Glutamatergic neuron (in vitro differentiated cells): ENCODE measurements around the gene CD207. TPM values are rescaled to one million over a fixed set of nuclear protein-coding genes. Genes with fewer than 3 reads are reported as not detected.
"Not testable (repeated sequence)": the region's sequence is repeated elsewhere in the genome, so short reads cannot be mapped to it uniquely, and the experiment has no call there.

Experiments
- DNase-seq: peaks from one replicate; pipeline ENCODE4 v3.0.0; 2022
- H3K27ac Mint-ChIP-seq: one replicate; pipeline ENCODE4 v1.8.0; 2020; ENCODE audit warnings: mild to moderate bottlenecking, mixed read lengths, inconsistent platforms; ENCODE audit not compliant: unreplicated experiment
- H3K27me3 Mint-ChIP-seq: one replicate; pipeline ENCODE4 v1.8.0; 2020; ENCODE audit warnings: mild to moderate bottlenecking, moderate library complexity, mixed read lengths, inconsistent platforms; ENCODE audit not compliant: unreplicated experiment
- H3K36me3 Mint-ChIP-seq: one replicate; pipeline ENCODE4 v1.8.0; 2020; ENCODE audit warnings: mild to moderate bottlenecking, mixed read lengths, inconsistent platforms; ENCODE audit not compliant: unreplicated experiment
- H3K4me1 Mint-ChIP-seq: one replicate; pipeline ENCODE4 v1.8.0; 2020; ENCODE audit warnings: mild to moderate bottlenecking, low read depth, mixed read lengths, inconsistent platforms; ENCODE audit not compliant: unreplicated experiment
- H3K4me3 Mint-ChIP-seq: one replicate; pipeline ENCODE4 v1.8.0; 2020; ENCODE audit warnings: mild to moderate bottlenecking, mixed read lengths, inconsistent platforms; ENCODE audit not compliant: unreplicated experiment
- H3K9me3 Mint-ChIP-seq: one replicate; pipeline ENCODE4 v1.8.0; 2020; ENCODE audit warnings: mild to moderate bottlenecking, moderate library complexity, mixed read lengths, inconsistent platforms; ENCODE audit not compliant: unreplicated experiment
- CTCF ChIP-seq: fragments of 200-600 bp; sonication (generic); IDR thresholded peaks from one replicate; pipeline ENCODE4 v1.5.0; 2021; ENCODE audit not compliant: partially characterized antibody, unreplicated experiment
- long read RNA-seq: library from polyadenylated mRNA; unstranded; transcript quantifications from one replicate; pipeline ENCODE4 v2.0.0, GENCODE V29; 2020; ENCODE audit not compliant: unreplicated experiment
- total RNA-seq: library from RNA; stranded (reverse); fragmentation: NEBNext Ultra II Directional; extraction: Animal tissue kit (Norgen Biotek cat#: 25700); gene quantifications from one replicate; pipeline ENCODE4 v1.2.1, GENCODE V29; 2021; ENCODE audit not compliant: unreplicated experiment

The CD207 gene
- 0.51 TPM for total RNA-seq
- long read RNA-seq, result 0 reads

- no peak for DNase-seq
- peaks cover 4% of the 10 kb centered on the region for H3K27me3 Mint-ChIP-seq
- H3K27ac Mint-ChIP-seq, result no peak within 1 kb of the TSS
- H3K4me3 Mint-ChIP-seq, result no peak within 1 kb of the TSS
- peaks cover 11% of the 10 kb centered on the region for H3K36me3 Mint-ChIP-seq
- H3K9me3 Mint-ChIP-seq, result peaks cover 3% of the 10 kb centered on the region
- H3K4me1 Mint-ChIP-seq, result no peaks in the 10 kb centered on the region
- no peak for TF ChIP-seq CTCF
Observed at GRCh38 chr2:70835643-70836042, at the start of gene CD207. Gene CD207 (minus strand): TSS chr2:70835816. CDS start chr2:70835776, 40 bp downstream.

GRCh38 chr2:70878543-70878942 is 42.9 kb upstream of the CD207 start:
- not testable (repeated sequence) for H3K4me1 Mint-ChIP-seq, DNase-seq, H3K9me3 Mint-ChIP-seq, H3K4me3 Mint-ChIP-seq, H3K27ac Mint-ChIP-seq
- H3K36me3 Mint-ChIP-seq, result peaks cover 24% of the 10 kb centered on the region
- peaks cover 25% of the 10 kb centered on the region for H3K27me3 Mint-ChIP-seq

GRCh38 chr2:70876138-70876537 is 40.5 kb upstream of the CD207 start:
- not testable (repeated sequence) for H3K27ac Mint-ChIP-seq, H3K9me3 Mint-ChIP-seq, H3K4me1 Mint-ChIP-seq, H3K4me3 Mint-ChIP-seq, DNase-seq
- Mint-ChIP-seq H3K27me3 (peaks cover 25% of the 10 kb centered on the region), H3K36me3 (peaks cover 14% of the 10 kb centered on the region)

GRCh38 chr2:70873541-70873940 is 37.9 kb upstream of the CD207 start:
- Mint-ChIP-seq H3K9me3 (peaks cover 8% of the 10 kb centered on the region), H3K4me3 (no peak overlapping the region), H3K27me3 (peaks cover 15% of the 10 kb centered on the region), H3K27ac (no peak overlapping the region), H3K36me3 (peaks cover 8% of the 10 kb centered on the region), H3K4me1 (no peaks in the 10 kb centered on the region)
- no peak for DNase-seq
- TF ChIP-seq CTCF, result no peak

GRCh38 chr2:70871398-70872211 is 36.0 kb upstream of the CD207 start:
- Mint-ChIP-seq H3K4me1 (no peaks in the 10 kb centered on the region), H3K36me3 (no peaks in the 10 kb centered on the region), H3K27me3 (peaks cover 10% of the 10 kb centered on the region), H3K4me3 (no peak overlapping the region), H3K9me3 (peaks cover 3% of the 10 kb centered on the region), H3K27ac (no peak overlapping the region)
- TF ChIP-seq CTCF, result peak; percentile 91
- DNase-seq, result peak; percentile 96

- H3K4me1 Mint-ChIP-seq, result no peaks in the 10 kb centered on the region
- TF ChIP-seq CTCF, result no peak
- peaks cover 10% of the 10 kb centered on the region for H3K27me3 Mint-ChIP-seq
- H3K9me3 Mint-ChIP-seq, result peaks cover 3% of the 10 kb centered on the region
- H3K4me3 Mint-ChIP-seq, result no peak overlapping the region
- H3K27ac Mint-ChIP-seq, result no peak overlapping the region
- no peaks in the 10 kb centered on the region for H3K36me3 Mint-ChIP-seq
- DNase-seq, result no peak
Observed at GRCh38 chr2:70870790-70871189, 35.2 kb upstream of the CD207 start.
